Neural cell (in vitro differentiated cells): ENCODE results near the gene TRIO.

Experiments used
- CTCF ChIP-seq: fragments of 450-650 bp; IDR thresholded peaks from 2 replicates; pipeline ENCODE4 v1.5.1; 2014; ENCODE audit warnings: antibody characterized with exemption, mild to moderate bottlenecking, moderate library complexity; ENCODE audit not compliant: poor library complexity, severe bottlenecking
- EZH2 ChIP-seq: fragments of 200-600, 300-800 bp; shearing (Covaris generic), sonication (generic); IDR thresholded peaks from 2 replicates; pipeline ENCODE4 v1.6.1; 2014; ENCODE audit warnings: antibody characterized with exemption, low read length, borderline replicate concordance, mild to moderate bottlenecking; ENCODE audit not compliant: insufficient read depth, poor library complexity, severe bottlenecking
- REST ChIP-seq: IDR thresholded peaks from 2 replicates; pipeline ENCODE4 v1.6.1; 2012; ENCODE audit warnings: borderline replicate concordance
- TAF1 ChIP-seq: IDR thresholded peaks from 2 replicates; pipeline ENCODE4 v1.6.1; 2012; ENCODE audit warnings: low read depth

- no peak for TF ChIP-seq CTCF
- no peak for TF ChIP-seq EZH2
- no peak for TF ChIP-seq REST
- no peak for TF ChIP-seq TAF1
Observed at GRCh38 chr5:14183187-14183939, 40.2 kb downstream of the TRIO start.
